ENCODE data around the gene UBR1.
"Not testable (repeated sequence)": the region's sequence is repeated elsewhere in the genome, so short reads cannot be mapped to it uniquely, and the experiment has no call there.

UBR1 gene

DNA sequence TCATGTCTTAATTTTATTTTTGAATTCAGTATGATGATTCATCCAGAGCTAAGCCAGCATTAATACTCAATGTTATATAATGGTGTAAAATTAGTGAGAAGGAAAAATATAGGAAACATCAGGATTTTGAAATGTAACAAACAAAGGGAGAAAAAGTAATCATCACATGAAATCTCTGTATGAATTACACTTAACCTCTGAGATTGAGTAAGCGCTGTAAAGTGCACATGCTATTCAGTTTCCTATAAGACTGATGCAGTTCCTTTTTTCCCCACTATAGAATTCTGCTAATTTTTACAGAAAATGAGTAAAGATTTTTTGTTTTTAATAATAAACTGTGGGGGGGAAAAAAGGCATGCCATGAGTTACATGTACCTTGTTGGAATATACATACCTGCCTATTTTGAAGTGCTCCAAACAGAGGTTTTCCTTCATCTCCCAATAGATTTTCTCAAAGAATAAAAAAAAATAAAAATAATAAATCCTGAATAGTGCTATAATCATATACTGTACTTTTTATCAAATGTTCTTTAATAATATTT, 121.3 kb downstream of the UBR1 start:
- Histone ChIP-seq H3K4me3 (ENCODE audit: insufficient read depth, low read length, poor library complexity, severe bottlenecking) (no peak overlapping the region), H4K20me1 (ENCODE audit: low read depth, low read length) (no peaks in the 10 kb centered on the region), H3K36me3 (ENCODE audit: low read length) (peaks cover 18% of the 10 kb centered on the region; the same call in 1 of the 2 replicates), H3K9me2 (replicated peaks; ENCODE audit: insufficient read depth, low read length) (no peaks in the 10 kb centered on the region), H3K79me2 (ENCODE audit: insufficient read depth, low read length) (no peaks in the 10 kb centered on the region), H3K4me2 (ENCODE audit: low read depth, low read length, poor library complexity, severe bottlenecking) (no peak overlapping the region), H3K9me3 (ENCODE audit: insufficient read depth, low read length) (no peaks in the 10 kb centered on the region), H3K27ac (ENCODE audit: low read depth, low read length) (no peak overlapping the region), H3K9ac (ENCODE audit: low read length) (no peak overlapping the region), H3F3A (ENCODE audit: insufficient read depth) (peaks cover 4% of the 10 kb centered on the region; the same call in 1 of the 2 replicates), H3K27me3 (ENCODE audit: low read length) (no peaks in the 10 kb centered on the region), H2AFZ (ENCODE audit: low read depth, low read length, severe bottlenecking) (no peak overlapping the region)
- TF ChIP-seq, protein P1, sequence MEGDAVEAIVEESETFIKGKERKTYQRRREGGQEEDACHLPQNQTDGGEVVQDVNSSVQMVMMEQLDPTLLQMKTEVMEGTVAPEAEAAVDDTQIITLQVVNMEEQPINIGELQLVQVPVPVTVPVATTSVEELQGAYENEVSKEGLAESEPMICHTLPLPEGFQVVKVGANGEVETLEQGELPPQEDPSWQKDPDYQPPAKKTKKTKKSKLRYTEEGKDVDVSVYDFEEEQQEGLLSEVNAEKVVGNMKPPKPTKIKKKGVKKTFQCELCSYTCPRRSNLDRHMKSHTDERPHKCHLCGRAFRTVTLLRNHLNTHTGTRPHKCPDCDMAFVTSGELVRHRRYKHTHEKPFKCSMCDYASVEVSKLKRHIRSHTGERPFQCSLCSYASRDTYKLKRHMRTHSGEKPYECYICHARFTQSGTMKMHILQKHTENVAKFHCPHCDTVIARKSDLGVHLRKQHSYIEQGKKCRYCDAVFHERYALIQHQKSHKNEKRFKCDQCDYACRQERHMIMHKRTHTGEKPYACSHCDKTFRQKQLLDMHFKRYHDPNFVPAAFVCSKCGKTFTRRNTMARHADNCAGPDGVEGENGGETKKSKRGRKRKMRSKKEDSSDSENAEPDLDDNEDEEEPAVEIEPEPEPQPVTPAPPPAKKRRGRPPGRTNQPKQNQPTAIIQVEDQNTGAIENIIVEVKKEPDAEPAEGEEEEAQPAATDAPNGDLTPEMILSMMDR (IDR thresholded peaks at IDR 0.05; ENCODE audit: insufficient read depth, low read length, poor library complexity, severe bottlenecking): no peak
- no peak for TF ChIP-seq EZH2phosphoT487 (conservative IDR thresholded peaks at IDR 0.05; ENCODE audit: low read length)

DNA sequence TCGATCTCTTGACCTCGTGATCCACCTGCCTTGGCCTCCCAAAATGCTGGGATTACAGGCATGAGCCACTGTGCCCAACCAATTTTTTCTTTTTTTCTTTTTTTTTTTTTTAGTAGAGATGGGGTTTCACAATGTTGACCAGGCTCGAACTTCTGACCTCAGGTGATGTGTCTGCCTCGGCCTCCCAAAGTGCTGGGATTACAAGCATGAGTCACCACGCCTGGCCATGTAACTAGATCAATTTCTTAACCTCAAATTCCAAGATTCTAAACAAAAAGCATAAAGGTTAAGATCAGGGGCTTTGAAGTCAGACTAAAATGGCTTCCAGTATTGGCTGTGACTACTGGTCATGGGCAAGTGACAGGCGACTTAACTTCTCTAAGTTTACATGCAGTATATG, 126.7 kb downstream of the UBR1 start:
- not testable (repeated sequence) for H4K20me1 ChIP-seq (ENCODE audit: low read depth, low read length); H3K9me2 ChIP-seq (replicated peaks; ENCODE audit: insufficient read depth, low read length)
- peaks cover 16% of the 10 kb centered on the region; the same call in 1 of the 2 replicates for H3K36me3 ChIP-seq (ENCODE audit: low read length)

DNA sequence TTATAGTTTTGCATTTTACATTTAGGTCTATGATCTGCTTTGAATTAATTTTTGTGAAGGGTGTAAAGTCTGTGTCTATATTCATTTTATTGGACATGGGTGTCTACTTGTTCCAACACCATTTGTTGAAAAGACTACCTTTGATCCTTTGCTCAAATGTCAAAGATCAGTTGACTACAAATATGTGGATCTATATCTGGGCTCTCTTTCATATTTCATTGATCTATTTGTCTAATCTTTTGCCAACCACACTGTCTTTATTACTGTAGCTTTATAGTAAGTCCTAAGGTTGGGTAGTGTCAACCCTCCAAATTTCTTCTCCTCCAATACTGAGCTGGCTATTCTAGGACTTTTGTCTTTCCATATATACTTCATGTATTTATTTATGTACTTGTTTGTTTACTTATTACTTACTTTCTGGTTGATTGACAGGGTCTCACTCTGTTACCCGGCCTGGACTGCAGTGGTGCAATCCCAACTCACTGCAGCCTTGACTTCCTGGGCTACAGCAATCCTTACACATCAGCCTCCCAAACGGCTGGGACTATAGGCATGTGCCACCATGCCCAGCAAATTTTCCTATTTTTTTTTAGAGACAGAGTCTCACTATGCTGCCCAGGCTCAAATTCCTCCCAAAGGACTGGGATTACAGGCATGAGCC, 131.5 kb downstream of the UBR1 start:
- Histone ChIP-seq H2AFZ (ENCODE audit: low read depth, low read length, severe bottlenecking) (no peak overlapping the region), H3K27ac (ENCODE audit: low read depth, low read length) (no peak overlapping the region), H3K4me3 (ENCODE audit: insufficient read depth, low read length, poor library complexity, severe bottlenecking) (no peak overlapping the region), H3K79me2 (ENCODE audit: insufficient read depth, low read length) (no peaks in the 10 kb centered on the region), H4K20me1 (ENCODE audit: low read depth, low read length) (no peaks in the 10 kb centered on the region), H3K9ac (ENCODE audit: low read length) (no peak overlapping the region), H3K36me3 (ENCODE audit: low read length) (peaks cover 18% of the 10 kb centered on the region; the same call in 1 of the 2 replicates), H3K9me2 (replicated peaks; ENCODE audit: insufficient read depth, low read length) (no peaks in the 10 kb centered on the region), H3K9me3 (ENCODE audit: insufficient read depth, low read length) (no peaks in the 10 kb centered on the region), H3F3A (ENCODE audit: insufficient read depth) (no peaks in the 10 kb centered on the region), H3K4me2 (ENCODE audit: low read depth, low read length, poor library complexity, severe bottlenecking) (no peak overlapping the region), H3K27me3 (ENCODE audit: low read length) (no peaks in the 10 kb centered on the region)
- TF ChIP-seq EZH2phosphoT487 (conservative IDR thresholded peaks at IDR 0.05; ENCODE audit: low read length): no peak
- TF ChIP-seq, protein P1 (IDR thresholded peaks at IDR 0.05; ENCODE audit: insufficient read depth, low read length, poor library complexity, severe bottlenecking): no peak

More for the DNA sequence above, 126.7 kb downstream of the UBR1 start:
- H3K4me2 ChIP-seq (ENCODE audit: low read depth, low read length, poor library complexity, severe bottlenecking); H3K27me3 ChIP-seq (ENCODE audit: low read length); H3F3A ChIP-seq (ENCODE audit: insufficient read depth); H3K27ac ChIP-seq (ENCODE audit: low read depth, low read length); H3K4me3 ChIP-seq (ENCODE audit: insufficient read depth, low read length, poor library complexity, severe bottlenecking); H2AFZ ChIP-seq (ENCODE audit: low read depth, low read length, severe bottlenecking); H3K9me3 ChIP-seq (ENCODE audit: insufficient read depth, low read length); H3K79me2 ChIP-seq (ENCODE audit: insufficient read depth, low read length); H3K9ac ChIP-seq (ENCODE audit: low read length): not testable (repeated sequence)

DNA sequence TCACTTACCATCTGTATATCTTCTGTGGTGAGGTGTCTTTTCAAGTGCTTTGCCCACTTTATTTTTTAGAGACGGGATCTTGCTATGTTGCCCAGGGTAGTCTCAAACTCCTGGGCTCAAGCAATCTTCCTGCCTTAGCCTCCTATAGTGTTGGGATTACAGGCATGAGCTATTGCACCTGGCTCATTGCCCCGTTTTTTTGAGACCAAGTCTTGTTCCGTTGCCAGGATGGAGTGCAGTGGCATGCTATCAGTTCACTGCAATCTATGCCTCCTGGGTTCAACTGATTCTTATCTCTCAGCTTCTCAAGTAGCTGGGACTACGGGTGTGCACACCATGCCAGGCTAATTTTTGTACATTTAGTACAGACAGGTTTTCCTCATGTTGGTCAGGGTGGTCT, 132.7 kb downstream of the UBR1 start:
- Histone ChIP-seq H2AFZ (ENCODE audit: low read depth, low read length, severe bottlenecking) (no peak overlapping the region), H3K9me2 (replicated peaks; ENCODE audit: insufficient read depth, low read length) (no peaks in the 10 kb centered on the region), H3K4me2 (ENCODE audit: low read depth, low read length, poor library complexity, severe bottlenecking) (no peak overlapping the region), H3F3A (ENCODE audit: insufficient read depth) (no peaks in the 10 kb centered on the region; the same call in 1 of the 2 replicates), H3K27me3 (ENCODE audit: low read length) (no peaks in the 10 kb centered on the region), H3K9ac (ENCODE audit: low read length) (no peak overlapping the region), H3K36me3 (ENCODE audit: low read length) (peaks cover 17% of the 10 kb centered on the region; the same call in 1 of the 2 replicates), H4K20me1 (ENCODE audit: low read depth, low read length) (no peaks in the 10 kb centered on the region), H3K4me3 (ENCODE audit: insufficient read depth, low read length, poor library complexity, severe bottlenecking) (no peak overlapping the region), H3K79me2 (ENCODE audit: insufficient read depth, low read length) (no peaks in the 10 kb centered on the region), H3K27ac (ENCODE audit: low read depth, low read length) (no peak overlapping the region), H3K9me3 (ENCODE audit: insufficient read depth, low read length) (no peaks in the 10 kb centered on the region)
- TF ChIP-seq, protein P1 (IDR thresholded peaks at IDR 0.05; ENCODE audit: insufficient read depth, low read length, poor library complexity, severe bottlenecking): no peak
- no peak for TF ChIP-seq EZH2phosphoT487 (conservative IDR thresholded peaks at IDR 0.05; ENCODE audit: low read length)

Data from SU-DHL-6 (cell line).